Ectodermal cell (in vitro differentiated cells): ENCODE data around the gene TDO2. TPM values are rescaled to one million over a fixed set of nuclear protein-coding genes. Genes with fewer than 3 reads are reported as not detected.

Experiments used
- H3K27ac ChIP-seq: 2 replicates; pipeline ENCODE4 v1.7.0; 2013; ENCODE audit warnings: mild to moderate bottlenecking, low read depth, low read length; ENCODE audit not compliant: insufficient read depth, poor library complexity, severe bottlenecking
- H3K27me3 ChIP-seq: 2 replicates; pipeline ENCODE4 v1.7.0; 2013; ENCODE audit warnings: mild to moderate bottlenecking, low read length; ENCODE audit not compliant: insufficient read depth, control insufficient read depth, poor library complexity, severe bottlenecking
- H3K36me3 ChIP-seq: one replicate; pipeline ENCODE4 v1.7.0; 2013; ENCODE audit warnings: low read length; ENCODE audit not compliant: control insufficient read depth, insufficient read depth
- H3K4me1 ChIP-seq: one replicate; pipeline ENCODE4 v1.7.0; 2013; ENCODE audit warnings: low read length; ENCODE audit not compliant: control insufficient read depth, insufficient read depth
- H3K4me3 ChIP-seq: 2 replicates; pipeline ENCODE4 v1.7.0; 2013; ENCODE audit warnings: low read depth, low read length, control low read depth; ENCODE audit not compliant: insufficient read depth
- H3K9me3 ChIP-seq: 2 replicates; pipeline ENCODE4 v1.7.0; 2013; ENCODE audit warnings: mild to moderate bottlenecking, low read length, moderate library complexity; ENCODE audit not compliant: control insufficient read depth
- WGBS, 2 experiments: methylation state at CpG; one replicate each; pipeline ENCODE4 v1.1.7; 2013; ENCODE audit warnings: missing lambda C conversion rate in 2 of 2; 5-methylcytosine and 5-hydroxymethylcytosine counted together
- polyA plus RNA-seq, 4 experiments: library from polyadenylated mRNA; stranded (reverse); fragments of 50-300 nt; gene quantifications; one replicate each; pipeline ENCODE4 v1.2.3, GENCODE V29; 2013

TDO2 gene
- not detected for polyA plus RNA-seq (2013, experiment 1 of 4)
- polyA plus RNA-seq (2013, experiment 2 of 4) = 0.48 TPM
- polyA plus RNA-seq (2013, experiment 3 of 4) = not detected
- polyA plus RNA-seq (2013, experiment 4 of 4) = 0.20 TPM

DNA sequence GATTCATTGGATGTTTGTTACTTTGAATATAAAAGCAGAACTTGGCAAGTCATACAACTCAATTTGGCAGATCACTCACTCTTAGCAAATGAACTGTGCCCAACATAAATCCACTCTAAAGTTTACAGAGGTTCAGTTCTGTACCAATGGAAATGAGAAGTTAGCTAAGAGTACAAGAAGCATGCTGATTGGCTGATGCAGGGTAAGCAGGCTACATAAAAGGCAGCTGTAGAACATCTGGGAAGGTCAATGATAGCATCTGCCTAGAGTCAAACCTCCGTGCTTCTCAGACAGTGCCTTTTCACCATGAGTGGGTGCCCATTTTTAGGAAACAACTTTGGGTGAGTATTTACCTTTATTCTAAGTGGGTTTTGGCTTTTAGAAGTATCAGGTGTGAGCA lies at the start of gene TDO2:
Gene TDO2 (plus strand): TSS at position 244 of the 400 bp plus-strand sequence. CDS start 63 bp downstream, at position 307.
- H3K9me3 ChIP-seq = no peaks in the 10 kb centered on the region
- 88 to 92% methylated on average over 1 of the region's 1 CpG for WGBS, 2 experiments
- no peak within 1 kb of the TSS for H3K4me3 ChIP-seq
- H3K36me3 ChIP-seq = no peaks in the 10 kb centered on the region
- H3K27me3 ChIP-seq = no peaks in the 10 kb centered on the region
- H3K4me1 ChIP-seq = no peaks in the 10 kb centered on the region
- no peak within 1 kb of the TSS for H3K27ac ChIP-seq

DNA sequence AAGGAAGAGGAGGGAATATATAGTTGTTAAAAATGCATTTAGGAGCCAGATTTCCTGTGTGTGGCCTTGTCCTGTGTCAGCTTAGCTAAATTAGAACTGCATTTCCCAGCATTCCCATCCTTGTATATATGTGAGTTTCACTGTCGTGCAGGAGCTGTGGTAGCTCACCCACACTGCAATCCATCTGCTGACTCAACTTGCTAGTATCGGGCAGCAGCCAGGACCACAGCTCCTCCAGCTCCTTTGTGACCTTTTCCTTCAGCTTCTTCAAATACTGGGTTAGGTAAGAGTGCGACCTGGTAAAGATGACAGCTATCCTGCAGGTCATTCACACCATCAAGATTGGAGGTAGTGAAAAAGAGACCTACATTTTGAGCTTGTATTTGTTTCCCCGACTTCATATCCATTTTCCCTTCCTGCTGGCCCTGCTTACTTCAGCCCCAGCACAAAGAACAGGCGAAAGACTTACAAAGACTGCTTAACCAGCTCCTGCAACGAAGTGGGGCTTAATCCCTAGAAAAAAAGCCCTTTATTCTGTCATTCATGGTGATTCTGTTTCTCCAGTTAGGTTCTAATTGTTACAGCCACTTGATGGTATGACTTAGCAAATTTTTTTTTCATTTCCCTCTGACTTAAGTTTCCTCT lies 48.8 kb upstream of the TDO2 start:
- Histone ChIP-seq H3K27ac (peak overlapping the region; percentile 57), H3K36me3 (no peaks in the 10 kb centered on the region), H3K4me3 (no peak overlapping the region), H3K4me1 (no peaks in the 10 kb centered on the region), H3K9me3 (no peaks in the 10 kb centered on the region), H3K27me3 (no peaks in the 10 kb centered on the region)
- WGBS, 2 experiments = 55 to 76% methylated on average over 5 to 6 of the region's 6 CpGs

DNA sequence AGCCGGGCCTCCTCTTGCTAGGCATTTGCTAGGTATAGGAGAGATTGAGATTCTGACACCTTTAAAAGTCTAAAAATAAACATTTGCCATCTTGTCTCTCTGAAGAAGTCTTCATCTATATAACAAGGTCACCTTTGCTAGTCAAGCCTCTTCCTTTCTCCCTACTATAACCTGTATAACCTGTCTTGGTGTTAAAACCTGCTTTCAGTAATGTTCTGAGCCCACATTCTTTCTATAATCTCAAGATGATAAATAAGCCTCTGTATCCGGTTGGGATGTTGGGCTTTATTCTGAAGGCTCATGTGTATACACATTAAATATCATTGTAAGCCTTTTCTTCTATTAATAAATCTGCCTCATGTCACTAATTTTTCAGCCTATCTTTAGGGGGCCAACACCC lies 47.6 kb upstream of the TDO2 start:
- Histone ChIP-seq H3K4me3 (no peak overlapping the region), H3K27ac (no peak overlapping the region), H3K4me1 (no peaks in the 10 kb centered on the region), H3K27me3 (no peaks in the 10 kb centered on the region), H3K36me3 (no peaks in the 10 kb centered on the region), H3K9me3 (no peaks in the 10 kb centered on the region)
- 88 to 100% methylated on average over 1 to 2 of the region's 2 CpGs for WGBS, 2 experiments

DNA sequence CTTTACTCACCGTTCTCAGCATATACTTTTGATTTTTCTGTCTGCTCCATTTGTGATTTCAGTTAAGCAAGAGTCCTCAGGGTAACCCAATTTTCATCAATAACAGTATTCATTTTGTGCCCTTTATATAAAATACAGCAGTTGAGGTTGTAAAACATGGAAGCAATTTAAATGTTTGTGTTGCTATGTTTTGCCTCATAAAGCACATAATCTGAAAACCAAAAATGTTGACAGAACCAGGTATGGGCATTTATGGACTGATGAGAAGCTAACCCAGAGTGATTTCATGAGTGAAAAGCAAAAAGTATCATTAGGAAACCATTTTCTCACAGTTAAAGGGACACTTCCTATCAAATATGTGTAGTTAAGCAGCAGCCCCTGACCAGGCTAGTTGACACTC lies 37.3 kb upstream of the TDO2 start, which contains the start of gene ASIC5:
Gene ASIC5 (minus strand): TSS at position 101 of the 400 bp plus-strand sequence. CDS start 51 bp downstream, at position 50.
- H3K36me3 ChIP-seq = no peaks in the 10 kb centered on the region
- H3K9me3 ChIP-seq = no peaks in the 10 kb centered on the region
- no peak within 1 kb of the TSS for H3K4me3 ChIP-seq
- no peaks in the 10 kb centered on the region for H3K4me1 ChIP-seq
- 33 to 71% methylated on average over 1 of the region's 1 CpG for WGBS, 2 experiments
- H3K27me3 ChIP-seq = no peaks in the 10 kb centered on the region
- H3K27ac ChIP-seq = no peak within 1 kb of the TSS

DNA sequence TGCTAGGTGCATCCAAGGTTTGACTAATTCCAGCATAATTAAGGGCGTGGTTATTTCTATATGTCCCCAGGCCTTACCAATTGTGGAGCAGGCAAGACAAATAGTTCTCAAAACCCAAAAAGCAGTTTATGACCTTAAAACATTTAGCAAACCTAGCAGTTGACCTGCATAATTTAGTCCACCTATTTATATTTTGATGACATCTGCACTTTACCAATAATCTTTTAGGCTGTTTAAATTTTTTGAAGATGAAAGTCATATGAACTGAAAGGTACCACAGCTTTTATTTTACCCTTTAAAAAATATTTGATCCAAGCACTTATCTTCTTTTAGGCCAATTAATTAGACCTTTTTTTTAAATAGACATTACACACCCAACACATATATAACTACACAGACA lies 27.6 kb upstream of the TDO2 start:
- Histone ChIP-seq H3K4me3 (no peak overlapping the region), H3K27ac (no peak overlapping the region), H3K9me3 (no peaks in the 10 kb centered on the region), H3K36me3 (no peaks in the 10 kb centered on the region), H3K4me1 (no peaks in the 10 kb centered on the region), H3K27me3 (no peaks in the 10 kb centered on the region)
- WGBS, 2 experiments = 43 to 45% methylated on average over 1 of the region's 1 CpG

DNA sequence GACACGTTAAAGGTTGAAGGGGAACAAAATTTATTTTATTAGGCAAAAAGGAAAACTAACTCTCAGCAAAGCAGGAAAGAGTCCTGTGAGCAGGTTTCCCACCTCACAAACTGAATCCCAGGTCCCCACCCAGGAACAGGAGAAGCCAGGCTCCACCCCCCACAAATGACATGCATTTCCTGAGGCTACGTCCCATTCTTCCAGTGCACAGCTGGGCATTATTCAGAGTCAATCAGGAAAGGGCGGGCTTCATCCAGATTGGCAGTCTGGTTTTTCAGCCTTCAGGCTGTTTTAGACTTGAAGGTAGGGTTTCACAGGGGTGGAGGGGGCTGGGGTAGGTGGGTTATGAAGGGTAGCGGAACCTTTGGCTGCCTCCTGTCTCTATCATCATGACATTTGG lies 25.5 kb upstream of the TDO2 start:
- Histone ChIP-seq H3K27me3 (no peaks in the 10 kb centered on the region), H3K4me1 (no peaks in the 10 kb centered on the region), H3K27ac (no peak overlapping the region), H3K9me3 (no peaks in the 10 kb centered on the region), H3K4me3 (no peak overlapping the region), H3K36me3 (no peaks in the 10 kb centered on the region)
- WGBS, 2 experiments = 90 to 91% methylated on average over 3 to 4 of the region's 4 CpGs

DNA sequence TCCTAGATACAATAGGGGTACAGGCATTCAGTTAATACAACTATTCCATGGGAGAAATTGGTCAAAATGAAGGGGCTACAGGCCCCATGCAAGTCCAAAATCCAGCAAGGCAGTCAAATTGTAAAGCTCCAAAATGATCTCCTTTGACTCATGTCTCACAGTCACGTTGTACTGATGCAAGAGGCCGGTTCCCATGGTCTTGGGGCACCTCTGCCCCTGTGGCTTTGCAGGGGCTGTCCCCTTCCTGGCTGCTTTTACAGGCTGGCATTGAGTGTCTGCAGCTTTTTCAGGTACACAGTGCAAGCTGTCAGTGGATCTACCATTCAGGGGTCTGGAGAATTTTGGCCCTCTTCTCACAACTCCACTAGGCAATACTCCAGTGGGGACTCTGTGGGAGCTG lies 24.9 kb upstream of the TDO2 start:
- Histone ChIP-seq H3K4me1 (no peaks in the 10 kb centered on the region), H3K4me3 (no peak overlapping the region), H3K9me3 (no peaks in the 10 kb centered on the region), H3K27me3 (no peaks in the 10 kb centered on the region), H3K27ac (no peak overlapping the region), H3K36me3 (no peaks in the 10 kb centered on the region)
- 46 to 47% methylated on average over 2 of the region's 2 CpGs for WGBS, 2 experiments

DNA sequence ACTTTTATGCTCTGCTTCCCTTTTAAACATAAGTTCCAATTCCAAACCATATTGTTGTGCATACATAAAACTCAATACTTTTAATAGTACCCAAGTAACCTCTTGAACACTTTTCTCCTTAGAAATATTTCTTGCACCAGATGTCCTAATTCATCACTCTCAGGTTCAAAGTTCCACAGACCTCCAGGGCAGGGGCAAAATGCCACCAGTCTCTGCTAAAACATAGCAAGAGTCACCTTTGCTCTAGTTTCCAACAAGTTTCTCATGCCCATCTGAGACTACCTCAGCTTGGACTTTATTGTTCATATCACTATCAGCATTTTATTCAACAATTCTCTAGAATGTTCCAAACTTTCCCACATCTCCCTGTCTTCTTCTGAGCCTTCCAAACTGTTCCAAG lies 23.7 kb upstream of the TDO2 start:
- Histone ChIP-seq H3K27me3 (no peaks in the 10 kb centered on the region), H3K9me3 (no peaks in the 10 kb centered on the region), H3K4me1 (no peaks in the 10 kb centered on the region), H3K27ac (no peak overlapping the region), H3K4me3 (no peak overlapping the region), H3K36me3 (no peaks in the 10 kb centered on the region)

DNA sequence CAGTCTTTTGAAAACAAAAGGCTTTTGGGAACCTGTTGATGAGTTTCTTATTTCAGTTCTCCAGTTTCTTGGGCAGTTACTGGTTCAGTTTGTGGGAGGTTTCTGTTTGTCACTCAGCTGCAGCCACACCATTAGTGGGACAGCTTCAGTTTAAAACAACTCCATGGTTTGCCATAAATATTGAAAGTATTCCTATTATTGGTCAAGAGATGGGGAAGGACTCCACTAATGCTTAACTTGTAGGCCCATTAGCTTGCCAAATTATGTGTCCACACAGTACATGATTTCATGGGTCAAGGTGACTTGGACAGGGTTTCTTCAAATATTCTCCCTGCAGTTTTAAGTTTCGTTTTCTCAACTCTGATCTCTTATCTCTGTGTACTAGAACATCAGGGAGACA lies 21.9 kb upstream of the TDO2 start:
- no peaks in the 10 kb centered on the region for H3K4me1 ChIP-seq
- 95 to 100% methylated on average over 1 of the region's 1 CpG for WGBS, 2 experiments
- no peaks in the 10 kb centered on the region for H3K27me3 ChIP-seq
- no peaks in the 10 kb centered on the region for H3K36me3 ChIP-seq
- H3K27ac ChIP-seq = no peak overlapping the region
- H3K9me3 ChIP-seq = no peaks in the 10 kb centered on the region
- no peak overlapping the region for H3K4me3 ChIP-seq

DNA sequence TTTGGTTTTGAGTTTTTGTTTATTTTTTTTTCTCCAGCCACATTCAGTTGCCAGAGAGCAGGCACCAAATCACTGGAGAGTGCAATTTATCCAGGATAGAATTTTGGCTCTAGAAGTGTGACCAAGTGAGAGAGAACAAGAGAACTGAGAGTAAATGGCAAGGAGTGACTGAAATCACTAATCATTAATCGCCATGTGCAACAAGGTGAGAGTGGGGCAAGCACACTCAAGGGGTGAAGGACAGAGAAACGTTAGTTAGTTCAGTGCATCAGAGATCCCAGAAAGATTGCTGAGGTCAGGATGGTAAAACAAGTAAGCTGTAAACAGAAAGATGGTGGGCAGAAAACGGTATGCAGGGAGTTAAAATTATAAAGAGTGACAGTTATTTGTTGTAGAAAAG lies 19.6 kb upstream of the TDO2 start:
- H3K4me1 ChIP-seq = no peaks in the 10 kb centered on the region
- H3K27ac ChIP-seq = no peak overlapping the region
- H3K4me3 ChIP-seq = no peak overlapping the region
- no peaks in the 10 kb centered on the region for H3K9me3 ChIP-seq
- 89 to 93% methylated on average over 3 of the region's 3 CpGs for WGBS, 2 experiments
- no peaks in the 10 kb centered on the region for H3K27me3 ChIP-seq
- no peaks in the 10 kb centered on the region for H3K36me3 ChIP-seq
